HEK293 (cell line): ENCODE measurements around the gene ZCCHC3.

Source experiments
- ZNF26 ChIP-seq: fragments of 450-650 bp; formaldehyde crosslinking; IDR thresholded peaks from 2 replicates; pipeline ENCODE4 v1.5.1; 2016; ENCODE audit warnings: missing biosample characterization, missing genetic modification characterization
- TF ChIP-seq, protein P1 (sequence below): fragments of 450-650 bp; formaldehyde crosslinking; IDR thresholded peaks from 2 replicates; pipeline ENCODE4 v1.5.1; 2017; ENCODE audit warnings: missing biosample characterization, missing genetic modification characterization
- TF ChIP-seq, protein P2 (sequence below): fragments of 450-650 bp; formaldehyde crosslinking; IDR thresholded peaks from 2 replicates; pipeline ENCODE4 v1.5.1; 2016; ENCODE audit warnings: missing biosample characterization, missing genetic modification characterization

GRCh38 chr20:290084-290831 is 7.1 kb upstream of the ZCCHC3 start, which contains the start of gene C20orf96:
- no peak for TF ChIP-seq ZNF26 (tag by site-specific recombination)
- TF ChIP-seq, protein P1, sequence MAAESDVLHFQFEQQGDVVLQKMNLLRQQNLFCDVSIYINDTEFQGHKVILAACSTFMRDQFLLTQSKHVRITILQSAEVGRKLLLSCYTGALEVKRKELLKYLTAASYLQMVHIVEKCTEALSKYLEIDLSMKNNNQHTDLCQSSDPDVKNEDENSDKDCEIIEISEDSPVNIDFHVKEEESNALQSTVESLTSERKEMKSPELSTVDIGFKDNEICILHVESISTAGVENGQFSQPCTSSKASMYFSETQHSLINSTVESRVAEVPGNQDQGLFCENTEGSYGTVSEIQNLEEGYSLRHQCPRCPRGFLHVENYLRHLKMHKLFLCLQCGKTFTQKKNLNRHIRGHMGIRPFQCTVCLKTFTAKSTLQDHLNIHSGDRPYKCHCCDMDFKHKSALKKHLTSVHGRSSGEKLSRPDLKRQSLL (tag by site-specific recombination): no peak
- TF ChIP-seq, protein P2, sequence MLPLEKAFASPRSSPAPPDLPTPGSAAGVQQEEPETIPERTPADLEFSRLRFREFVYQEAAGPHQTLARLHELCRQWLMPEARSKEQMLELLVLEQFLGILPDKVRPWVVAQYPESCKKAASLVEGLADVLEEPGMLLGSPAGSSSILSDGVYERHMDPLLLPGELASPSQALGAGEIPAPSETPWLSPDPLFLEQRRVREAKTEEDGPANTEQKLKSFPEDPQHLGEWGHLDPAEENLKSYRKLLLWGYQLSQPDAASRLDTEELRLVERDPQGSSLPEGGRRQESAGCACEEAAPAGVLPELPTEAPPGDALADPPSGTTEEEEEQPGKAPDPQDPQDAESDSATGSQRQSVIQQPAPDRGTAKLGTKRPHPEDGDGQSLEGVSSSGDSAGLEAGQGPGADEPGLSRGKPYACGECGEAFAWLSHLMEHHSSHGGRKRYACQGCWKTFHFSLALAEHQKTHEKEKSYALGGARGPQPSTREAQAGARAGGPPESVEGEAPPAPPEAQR (tag by site-specific recombination): no peak
